ENCODE results near the gene TUSC2.

The TUSC2 gene

DNA sequence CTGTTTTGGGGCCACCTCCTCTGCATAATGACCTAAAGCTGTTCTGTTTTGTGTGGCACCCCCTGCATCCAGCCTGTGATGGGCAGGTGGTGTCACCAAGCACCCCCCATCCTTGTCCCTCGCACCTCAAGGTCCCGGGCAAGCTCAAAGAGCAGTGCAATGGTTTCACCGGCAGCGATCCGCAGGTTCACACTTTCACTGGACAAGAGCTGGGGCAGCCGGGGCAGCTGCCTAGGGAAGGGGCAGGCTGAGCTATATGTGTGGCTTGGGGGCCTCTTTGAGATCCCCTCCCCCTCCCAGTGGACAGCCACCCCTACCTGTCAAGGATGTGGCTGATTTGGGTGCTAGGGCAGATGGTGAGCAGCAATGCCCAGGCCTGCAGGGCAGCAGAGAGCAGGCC is 38.9 kb downstream of the TUSC2 start:
- TF ChIP-seq YY1 (IDR thresholded peaks at IDR 0.05; ENCODE audit: low read depth): no peak
- TF ChIP-seq TEAD4 (IDR thresholded peaks at IDR 0.05): no peak
- no peak for TF ChIP-seq RAD21 (IDR thresholded peaks at IDR 0.05; ENCODE audit: low read depth)
- TF ChIP-seq CREB1 (IDR thresholded peaks at IDR 0.05; ENCODE audit: low read depth): no peak
- no peak for TF ChIP-seq TAF1 (IDR thresholded peaks at IDR 0.05; ENCODE audit: low read depth)
- TF ChIP-seq TCF12 (IDR thresholded peaks at IDR 0.05; ENCODE audit: low read depth): no peak

DNA sequence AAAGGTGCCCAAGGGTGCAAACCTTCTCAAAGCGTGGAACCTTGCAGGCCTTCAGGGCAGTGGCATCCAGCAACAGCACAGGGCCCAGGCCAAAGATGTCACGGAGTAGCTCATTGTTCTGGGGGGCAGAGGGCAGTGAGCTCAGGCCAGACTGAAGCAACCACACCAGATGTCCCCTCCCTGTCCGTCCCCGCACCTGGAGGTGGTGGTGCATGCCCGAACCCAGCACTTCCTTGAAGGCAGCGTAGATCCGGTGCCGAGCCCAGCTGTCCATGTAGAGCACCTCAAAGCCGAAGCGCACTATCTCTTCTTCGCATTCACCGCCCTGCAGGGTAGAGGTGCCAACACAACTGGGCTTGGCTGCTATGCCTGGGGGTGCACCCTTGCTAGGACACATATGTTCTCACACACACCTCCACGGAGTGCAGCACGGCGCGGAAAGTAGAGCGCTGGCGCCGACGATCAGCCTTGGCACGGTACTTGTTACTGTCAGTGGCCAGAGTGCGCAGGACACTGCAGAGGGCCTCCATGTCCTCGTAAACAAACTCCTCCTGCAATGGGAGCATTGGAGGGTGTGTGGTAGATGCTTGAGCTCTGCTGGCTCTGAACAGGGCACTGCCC is 39.5 kb downstream of the TUSC2 start:
- no peak for TF ChIP-seq EP300 (IDR thresholded peaks at IDR 0.05; ENCODE audit: borderline replicate concordance)
- TF ChIP-seq CEBPB (IDR thresholded peaks at IDR 0.05): no peak
- TF ChIP-seq YY1 (IDR thresholded peaks at IDR 0.05; ENCODE audit: low read depth): no peak

DNA sequence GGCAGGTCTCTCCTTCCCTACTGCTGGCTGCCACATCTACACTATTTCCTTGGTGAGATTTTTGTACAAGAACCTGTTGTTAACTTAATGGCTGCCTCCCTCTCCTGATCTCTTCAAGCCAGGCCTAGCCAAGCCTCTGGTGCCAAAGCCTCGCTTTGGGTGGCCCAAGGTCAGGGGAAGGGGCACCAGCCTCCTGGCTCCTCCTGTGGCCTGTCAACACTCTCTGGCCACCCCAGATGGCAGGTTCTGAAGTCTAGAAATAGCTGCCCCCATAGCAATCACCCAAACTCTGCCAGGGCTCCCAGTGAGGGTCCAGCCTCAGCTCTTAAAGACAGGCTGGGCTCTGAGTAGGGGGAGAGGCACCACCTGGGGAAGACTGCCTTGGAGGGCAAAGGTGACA is 40.8 kb downstream of the TUSC2 start:
- TF ChIP-seq YY1 (IDR thresholded peaks at IDR 0.05; ENCODE audit: low read depth) (no peak), CEBPB (IDR thresholded peaks at IDR 0.05) (no peak), EP300 (IDR thresholded peaks at IDR 0.05; ENCODE audit: borderline replicate concordance) (no peak), TAF1 (IDR thresholded peaks at IDR 0.05; ENCODE audit: low read depth) (no peak), FOXM1 (IDR thresholded peaks at IDR 0.05; ENCODE audit: borderline replicate concordance, low read depth) (no peak), NFIC (IDR thresholded peaks at IDR 0.05) (no peak), RAD21 (IDR thresholded peaks at IDR 0.05; ENCODE audit: low read depth) (no peak), CREB1 (IDR thresholded peaks at IDR 0.05; ENCODE audit: low read depth) (no peak), EGR1 (IDR thresholded peaks at IDR 0.05) (no peak), TCF12 (IDR thresholded peaks at IDR 0.05; ENCODE audit: low read depth) (no peak), USF1 (IDR thresholded peaks at IDR 0.05) (no peak), ZBTB7A (IDR thresholded peaks at IDR 0.05; ENCODE audit: low read depth) (no peak), TEAD4 (IDR thresholded peaks at IDR 0.05) (no peak)
- TF ChIP-seq, protein P1, sequence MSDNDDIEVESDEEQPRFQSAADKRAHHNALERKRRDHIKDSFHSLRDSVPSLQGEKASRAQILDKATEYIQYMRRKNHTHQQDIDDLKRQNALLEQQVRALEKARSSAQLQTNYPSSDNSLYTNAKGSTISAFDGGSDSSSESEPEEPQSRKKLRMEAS (IDR thresholded peaks at IDR 0.05): no peak
- TF ChIP-seq, protein P2, sequence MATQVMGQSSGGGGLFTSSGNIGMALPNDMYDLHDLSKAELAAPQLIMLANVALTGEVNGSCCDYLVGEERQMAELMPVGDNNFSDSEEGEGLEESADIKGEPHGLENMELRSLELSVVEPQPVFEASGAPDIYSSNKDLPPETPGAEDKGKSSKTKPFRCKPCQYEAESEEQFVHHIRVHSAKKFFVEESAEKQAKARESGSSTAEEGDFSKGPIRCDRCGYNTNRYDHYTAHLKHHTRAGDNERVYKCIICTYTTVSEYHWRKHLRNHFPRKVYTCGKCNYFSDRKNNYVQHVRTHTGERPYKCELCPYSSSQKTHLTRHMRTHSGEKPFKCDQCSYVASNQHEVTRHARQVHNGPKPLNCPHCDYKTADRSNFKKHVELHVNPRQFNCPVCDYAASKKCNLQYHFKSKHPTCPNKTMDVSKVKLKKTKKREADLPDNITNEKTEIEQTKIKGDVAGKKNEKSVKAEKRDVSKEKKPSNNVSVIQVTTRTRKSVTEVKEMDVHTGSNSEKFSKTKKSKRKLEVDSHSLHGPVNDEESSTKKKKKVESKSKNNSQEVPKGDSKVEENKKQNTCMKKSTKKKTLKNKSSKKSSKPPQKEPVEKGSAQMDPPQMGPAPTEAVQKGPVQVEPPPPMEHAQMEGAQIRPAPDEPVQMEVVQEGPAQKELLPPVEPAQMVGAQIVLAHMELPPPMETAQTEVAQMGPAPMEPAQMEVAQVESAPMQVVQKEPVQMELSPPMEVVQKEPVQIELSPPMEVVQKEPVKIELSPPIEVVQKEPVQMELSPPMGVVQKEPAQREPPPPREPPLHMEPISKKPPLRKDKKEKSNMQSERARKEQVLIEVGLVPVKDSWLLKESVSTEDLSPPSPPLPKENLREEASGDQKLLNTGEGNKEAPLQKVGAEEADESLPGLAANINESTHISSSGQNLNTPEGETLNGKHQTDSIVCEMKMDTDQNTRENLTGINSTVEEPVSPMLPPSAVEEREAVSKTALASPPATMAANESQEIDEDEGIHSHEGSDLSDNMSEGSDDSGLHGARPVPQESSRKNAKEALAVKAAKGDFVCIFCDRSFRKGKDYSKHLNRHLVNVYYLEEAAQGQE (IDR thresholded peaks at IDR 0.05; ENCODE audit: low read depth): no peak

DNA sequence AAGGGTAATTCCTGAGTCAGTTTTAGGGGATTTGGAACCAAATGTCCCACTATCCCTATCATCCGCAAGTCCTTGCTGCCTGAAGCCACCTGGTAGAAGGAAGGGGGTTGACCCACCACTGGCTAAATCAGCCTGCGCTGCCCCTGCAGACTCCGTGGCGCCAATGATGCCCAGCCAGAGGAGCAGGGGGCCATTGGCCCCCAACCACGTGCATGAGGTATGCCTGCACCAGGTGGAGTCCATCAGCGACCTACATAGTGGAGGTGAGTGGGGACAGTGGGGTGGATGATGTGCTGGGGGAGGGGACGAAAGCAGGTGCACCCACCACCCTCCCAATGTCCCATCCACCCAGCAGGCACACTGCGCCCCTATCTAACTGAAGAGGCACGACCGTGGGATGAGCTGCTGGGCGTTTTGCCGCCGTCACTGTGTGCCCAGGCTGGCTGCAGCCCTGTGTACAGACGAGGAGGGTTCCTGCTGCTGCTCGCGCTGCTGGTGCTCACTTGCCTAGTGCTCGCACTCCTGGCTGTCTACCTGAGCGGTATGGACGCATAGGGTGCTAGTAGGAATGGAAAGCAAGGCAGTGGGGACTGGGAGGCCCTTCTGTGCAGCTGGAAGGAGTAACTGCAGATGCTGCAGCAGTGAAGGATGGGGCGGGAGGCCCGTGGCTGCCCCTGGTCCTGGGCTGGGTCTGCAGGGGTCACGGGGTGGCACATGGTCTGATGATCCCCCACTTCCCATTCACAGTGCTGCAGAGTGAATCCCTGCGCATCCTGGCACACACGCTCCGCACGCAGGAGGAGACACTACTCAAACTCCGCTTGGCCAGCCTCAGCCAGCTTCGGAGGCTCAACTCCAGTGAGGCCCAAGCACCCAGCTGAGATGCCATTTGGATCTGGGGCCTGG is 41.4 kb downstream of the TUSC2 start:
- no peak for TF ChIP-seq TCF12 (IDR thresholded peaks at IDR 0.05; ENCODE audit: low read depth)
- no peak for TF ChIP-seq CEBPB (IDR thresholded peaks at IDR 0.05)
- TF ChIP-seq CREB1 (IDR thresholded peaks at IDR 0.05; ENCODE audit: low read depth): no peak
- no peak for TF ChIP-seq EP300 (IDR thresholded peaks at IDR 0.05; ENCODE audit: borderline replicate concordance)
- no peak for TF ChIP-seq TEAD4 (IDR thresholded peaks at IDR 0.05)
- no peak for TF ChIP-seq USF1 (IDR thresholded peaks at IDR 0.05)
- no peak for TF ChIP-seq FOXM1 (IDR thresholded peaks at IDR 0.05; ENCODE audit: borderline replicate concordance, low read depth)
- no peak for TF ChIP-seq YY1 (IDR thresholded peaks at IDR 0.05; ENCODE audit: low read depth)
- no peak for TF ChIP-seq NFIC (IDR thresholded peaks at IDR 0.05)
- TF ChIP-seq TAF1 (IDR thresholded peaks at IDR 0.05; ENCODE audit: low read depth): no peak
- no peak for TF ChIP-seq RAD21 (IDR thresholded peaks at IDR 0.05; ENCODE audit: low read depth)
- no peak for TF ChIP-seq EGR1 (IDR thresholded peaks at IDR 0.05)

DNA sequence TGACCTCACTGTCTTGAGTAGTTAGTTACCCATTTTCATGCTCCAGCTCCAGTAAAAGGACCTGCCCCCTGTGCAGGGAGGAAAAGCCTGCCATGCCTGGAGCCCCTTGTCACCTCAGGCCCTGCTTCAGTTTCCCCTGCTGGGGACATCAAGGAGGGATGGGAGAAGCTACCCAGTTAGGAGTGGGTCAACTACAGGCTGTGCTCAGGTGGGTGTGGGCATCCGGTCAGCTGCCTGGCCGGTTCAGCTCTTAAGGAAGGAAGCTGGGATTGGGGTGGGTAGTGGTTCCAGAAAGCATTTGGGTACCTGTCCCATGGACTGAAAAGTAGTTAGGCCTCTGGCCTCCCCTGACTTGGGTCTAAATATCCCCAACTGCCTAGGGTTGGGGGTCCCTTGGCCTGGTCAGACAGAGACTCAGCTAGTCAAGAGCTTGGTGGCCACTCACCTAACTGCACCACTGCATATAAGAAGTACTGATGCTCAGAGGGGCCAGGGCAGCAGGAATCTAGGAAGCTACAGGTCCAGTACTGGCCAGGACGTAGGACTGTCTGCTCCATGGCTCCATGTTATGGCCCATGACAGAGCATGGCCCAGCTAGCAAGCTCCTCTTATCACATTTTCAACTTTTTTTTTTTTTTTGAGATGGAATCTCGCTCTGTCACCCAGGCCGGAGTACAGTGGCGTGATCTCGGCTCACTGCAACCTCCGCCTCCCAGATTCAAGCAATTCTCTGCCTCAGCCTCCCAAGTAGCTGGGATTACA is 48.6 kb downstream of the TUSC2 start:
- no peak for TF ChIP-seq NFIC (IDR thresholded peaks at IDR 0.05)
- TF ChIP-seq EP300 (IDR thresholded peaks at IDR 0.05; ENCODE audit: borderline replicate concordance): no peak
- TF ChIP-seq, protein P2 (IDR thresholded peaks at IDR 0.05; ENCODE audit: low read depth): no peak
- TF ChIP-seq FOXM1 (IDR thresholded peaks at IDR 0.05; ENCODE audit: borderline replicate concordance, low read depth): no peak
- no peak for TF ChIP-seq TCF12 (IDR thresholded peaks at IDR 0.05; ENCODE audit: low read depth)
- TF ChIP-seq, protein P1 (IDR thresholded peaks at IDR 0.05): no peak
- TF ChIP-seq YY1 (IDR thresholded peaks at IDR 0.05; ENCODE audit: low read depth): no peak
- no peak for TF ChIP-seq RAD21 (IDR thresholded peaks at IDR 0.05; ENCODE audit: low read depth)
- no peak for TF ChIP-seq ZBTB7A (IDR thresholded peaks at IDR 0.05; ENCODE audit: low read depth)
- TF ChIP-seq EGR1 (IDR thresholded peaks at IDR 0.05): no peak
